Muscle of leg (tissue), 11 donors: ENCODE results near the gene PTPRB. TPM values are rescaled to one million over a fixed set of nuclear protein-coding genes. Genes with fewer than 3 reads are reported as not detected.
A peak's percentile ranks its signal among the peaks of the same experiment; 100 is the strongest.

Source experiments
- DNase-seq: peaks from one replicate; pipeline ENCODE4 v3.0.0; 2013
- H3K27ac ChIP-seq: one replicate; pipeline ENCODE4 v1.5.1; 2013; ENCODE audit warnings: mild to moderate bottlenecking, low read length, control low read depth
- H3K27me3 ChIP-seq: one replicate; pipeline ENCODE4 v1.6.1; 2013; ENCODE audit warnings: low read length; ENCODE audit not compliant: control insufficient read depth, insufficient read depth
- H3K36me3 ChIP-seq: one replicate; pipeline ENCODE4 v1.6.1; 2013; ENCODE audit warnings: low read length; ENCODE audit not compliant: control insufficient read depth, insufficient read depth
- H3K4me1 ChIP-seq: one replicate; pipeline ENCODE4 v1.6.1; 2013; ENCODE audit warnings: low read length; ENCODE audit not compliant: control insufficient read depth, insufficient read depth
- H3K4me3 ChIP-seq: one replicate; pipeline ENCODE4 v1.5.1; 2013; ENCODE audit warnings: low read length, control low read depth
- H3K9me3 ChIP-seq: replicated peaks from 2 replicates; pipeline ENCODE4 v1.6.1; 2013; ENCODE audit warnings: low read depth, low read length; ENCODE audit not compliant: control insufficient read depth
- WGBS: methylation state at CpG from one replicate; pipeline ENCODE4 v1.1.5; 2013; ENCODE audit warnings: missing lambda C conversion rate; ENCODE audit not compliant: insufficient coverage; 5-methylcytosine and 5-hydroxymethylcytosine counted together
- polyA plus RNA-seq, 8 donors: library from polyadenylated mRNA; unstranded; fragments of 120-200 nt; gene quantifications; one replicate each; pipeline versions ENCODE4 v1.2.1 to v1.2.3, GENCODE V29; 2013; ENCODE audit warnings: inconsistent platforms in 1 of 8, low replicate concordance in 1 of 8; ENCODE audit not compliant: insufficient read length in 8 of 8, insufficient read depth in 1 of 8
- total RNA-seq: library from RNA; stranded (reverse); fragments of 120-200 nt; gene quantifications from one replicate; pipeline ENCODE4 v1.2.4, GENCODE V29; 2013

The PTPRB gene
- total and polyA plus RNA-seq, 9 donors, result 12.4 to 20.8 (median 15.7) TPM

DNA sequence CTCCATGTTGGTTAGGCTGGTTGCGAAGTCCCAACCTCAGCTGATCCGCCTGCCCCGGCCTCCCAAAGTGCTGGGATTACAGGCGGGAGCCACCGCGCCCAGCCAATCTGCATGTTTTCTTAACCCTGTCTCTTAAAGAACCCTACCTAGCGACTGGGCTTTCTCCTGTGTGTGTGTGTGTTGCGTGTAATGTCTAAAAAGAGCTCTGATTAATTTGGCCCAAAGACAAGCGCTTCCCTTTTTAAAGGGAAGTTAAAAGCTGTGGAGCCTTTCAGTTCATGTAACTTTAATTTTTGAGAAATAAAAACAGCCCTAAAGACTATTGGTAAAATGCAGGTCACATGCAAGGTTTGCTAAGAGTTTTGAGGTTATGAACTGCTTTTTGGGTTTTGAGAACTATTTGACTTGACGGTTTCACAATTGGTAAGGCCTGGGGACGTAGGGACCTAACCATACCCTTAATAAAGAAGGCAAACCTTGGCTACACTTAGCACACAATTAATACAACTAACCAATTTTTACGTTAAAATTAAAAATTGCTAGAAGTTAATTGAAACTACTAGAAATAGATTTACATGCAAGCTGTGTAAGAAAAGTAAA lies 167.9 kb downstream of the PTPRB start:
- no peaks in the 10 kb centered on the region for H3K9me3 ChIP-seq
- no peaks in the 10 kb centered on the region for H3K4me1 ChIP-seq
- no peak overlapping the region for H3K4me3 ChIP-seq
- H3K27ac ChIP-seq, result no peak overlapping the region
- no CpG with 5 or more reads among the region's 12 CpGs for WGBS
- H3K27me3 ChIP-seq, result no peaks in the 10 kb centered on the region
- peak; percentile 12 for DNase-seq
- H3K36me3 ChIP-seq, result no peaks in the 10 kb centered on the region

DNA sequence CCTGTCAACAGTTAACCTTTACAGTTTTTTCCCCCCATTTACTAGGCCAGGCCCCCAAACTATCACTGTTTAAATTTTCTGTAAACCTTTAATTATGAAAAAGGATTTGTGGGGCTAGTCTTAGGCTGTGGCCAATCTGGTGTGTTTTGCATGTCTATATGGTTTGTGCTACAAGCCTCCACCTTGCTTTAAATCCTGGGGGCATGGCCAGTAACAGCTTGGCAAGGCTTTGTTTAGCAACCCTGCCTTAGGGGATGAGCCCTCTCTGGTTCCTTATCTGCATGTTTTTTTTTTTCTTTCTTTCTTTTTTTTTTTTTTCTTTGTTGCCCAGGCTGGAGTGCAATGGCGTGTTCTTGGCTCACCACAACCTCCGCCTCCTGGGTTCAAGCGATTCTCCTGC lies 168.5 kb downstream of the PTPRB start:
- H3K9me3 ChIP-seq, result peaks cover 2% of the 10 kb centered on the region
- no CpG with 5 or more reads among the region's 3 CpGs for WGBS

GRCh38 chr12:70467918-70468733 lies 169.1 kb downstream of the PTPRB start:
- H3K27ac ChIP-seq, result no peak overlapping the region
- H3K4me3 ChIP-seq, result no peak overlapping the region
- WGBS, result 78% methylated on average over 6 of the region's 10 CpGs
- no peak for DNase-seq
- peaks cover 2% of the 10 kb centered on the region for H3K9me3 ChIP-seq
- H3K27me3 ChIP-seq, result no peaks in the 10 kb centered on the region
- H3K4me1 ChIP-seq, result no peaks in the 10 kb centered on the region
- no peaks in the 10 kb centered on the region for H3K36me3 ChIP-seq

More for the DNA sequence above, 168.5 kb downstream of the PTPRB start:
- no peak for DNase-seq
- no peak overlapping the region for H3K4me3 ChIP-seq
- no peaks in the 10 kb centered on the region for H3K36me3 ChIP-seq
- H3K27ac ChIP-seq, result no peak overlapping the region
- no peaks in the 10 kb centered on the region for H3K4me1 ChIP-seq
- no peaks in the 10 kb centered on the region for H3K27me3 ChIP-seq

- Histone ChIP-seq H3K4me3 (no peak overlapping the region), H3K27ac (no peak overlapping the region), H3K9me3 (peaks cover 2% of the 10 kb centered on the region), H3K27me3 (no peaks in the 10 kb centered on the region), H3K36me3 (no peaks in the 10 kb centered on the region), H3K4me1 (no peaks in the 10 kb centered on the region)
- no peak for DNase-seq
- WGBS, result no CpG with 5 or more reads among the region's 2 CpGs
Observed at GRCh38 chr12:70467476-70467875, 169.8 kb downstream of the PTPRB start.

GRCh38 chr12:70466753-70467152 lies 170.5 kb downstream of the PTPRB start:
- no peaks in the 10 kb centered on the region for H3K4me1 ChIP-seq
- no peaks in the 10 kb centered on the region for H3K36me3 ChIP-seq
- H3K27ac ChIP-seq, result no peak overlapping the region
- 100% methylated on average over 2 of the region's 2 CpGs for WGBS
- H3K4me3 ChIP-seq, result no peak overlapping the region
- no peak for DNase-seq
- no peaks in the 10 kb centered on the region for H3K27me3 ChIP-seq
- H3K9me3 ChIP-seq, result peaks cover 2% of the 10 kb centered on the region
